Globus pallidus (tissue), 1 donor: ENCODE results near the gene CEP44.
A peak's percentile ranks its signal among the peaks of the same experiment; 100 is the strongest.
"Not testable (repeated sequence)": the region's sequence is repeated elsewhere in the genome, so short reads cannot be mapped to it uniquely, and the experiment has no call there.

ENCODE experiments used
- DNase-seq: peaks from one replicate; pipeline ENCODE4 v3.0.0-alpha.2; 2015; ENCODE audit warnings: low spot score

Gene CEP44

DNA sequence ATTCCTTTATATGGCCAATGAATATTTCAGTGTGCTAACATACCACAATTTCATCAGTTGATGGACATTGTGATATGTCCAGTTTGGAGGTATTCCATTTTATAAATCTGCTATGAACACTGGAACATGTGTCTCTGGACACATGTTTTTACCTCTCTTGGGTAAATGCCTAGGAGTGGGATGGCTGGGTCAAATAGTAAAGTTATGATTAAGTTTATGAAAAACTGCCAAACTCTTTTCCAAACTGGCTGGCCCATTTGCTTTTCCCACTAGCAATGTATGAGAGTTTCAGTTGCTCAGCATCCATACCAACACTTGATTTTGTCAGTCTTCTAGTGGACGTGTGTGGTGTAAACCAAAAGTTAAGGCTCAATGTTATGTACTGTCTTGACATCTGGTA lies 40.5 kb downstream of the CEP44 start:
- DNase-seq, result no peak

GRCh38 chr4:174324725-174325124 lies 41.0 kb downstream of the CEP44 start:
- no peak for DNase-seq

DNA sequence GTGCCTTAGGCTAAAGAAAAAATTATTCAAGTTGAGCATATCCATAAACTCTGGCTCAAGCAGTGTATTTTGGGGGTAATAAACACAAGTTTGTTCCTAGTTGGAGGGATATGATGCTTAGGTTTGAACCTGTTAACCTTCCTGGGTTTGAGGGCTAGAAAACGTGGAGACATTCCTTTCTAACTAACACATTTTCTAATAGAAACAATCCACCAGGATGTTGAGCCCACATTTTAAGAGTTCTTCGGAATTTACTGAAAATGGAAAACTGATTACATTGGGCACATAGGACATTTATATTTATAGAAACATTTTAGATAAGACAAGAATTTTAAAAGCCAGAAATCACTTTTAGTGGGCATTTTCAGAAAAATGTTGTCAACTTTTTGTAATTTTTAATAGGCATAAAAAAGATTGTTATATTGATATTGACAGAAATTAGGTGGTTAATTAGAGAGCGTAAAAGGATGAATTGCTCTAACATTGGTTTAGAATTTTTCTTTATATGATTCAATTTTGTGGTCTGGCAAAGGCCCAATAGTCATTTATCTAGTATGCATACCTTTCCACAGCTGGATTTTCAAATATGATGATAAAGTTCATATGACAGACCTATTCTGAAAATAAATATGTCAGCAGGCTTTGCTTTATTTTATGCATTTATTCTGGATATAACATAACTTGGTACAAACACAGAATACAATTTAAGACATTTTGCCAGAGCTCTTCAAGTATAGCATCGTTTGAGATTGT lies 49.2 kb downstream of the CEP44 start:
- DNase-seq, result no peak

- DNase-seq, result no peak
These were observed 50.9 kb downstream of the CEP44 start for GRCh38 chr4:174334628-174335027.

DNA sequence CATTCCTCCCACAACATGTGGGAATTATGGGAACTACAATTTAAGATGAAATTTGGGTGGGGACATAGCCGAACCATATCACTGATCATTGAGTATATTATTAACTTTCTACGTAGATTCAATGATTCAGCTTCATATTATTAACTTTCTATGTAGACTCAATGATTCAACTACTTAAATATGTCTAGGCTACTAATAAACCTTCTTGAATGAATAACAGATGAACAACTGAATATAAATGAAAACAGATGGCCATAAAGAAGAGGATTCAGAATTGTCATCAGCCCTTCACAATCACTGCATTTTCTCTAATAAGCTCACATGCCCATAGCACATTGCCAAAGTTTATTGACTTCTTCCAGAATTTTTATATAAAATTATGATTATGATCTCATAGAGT lies 57.0 kb downstream of the CEP44 start:
- DNase-seq, result no peak

DNA sequence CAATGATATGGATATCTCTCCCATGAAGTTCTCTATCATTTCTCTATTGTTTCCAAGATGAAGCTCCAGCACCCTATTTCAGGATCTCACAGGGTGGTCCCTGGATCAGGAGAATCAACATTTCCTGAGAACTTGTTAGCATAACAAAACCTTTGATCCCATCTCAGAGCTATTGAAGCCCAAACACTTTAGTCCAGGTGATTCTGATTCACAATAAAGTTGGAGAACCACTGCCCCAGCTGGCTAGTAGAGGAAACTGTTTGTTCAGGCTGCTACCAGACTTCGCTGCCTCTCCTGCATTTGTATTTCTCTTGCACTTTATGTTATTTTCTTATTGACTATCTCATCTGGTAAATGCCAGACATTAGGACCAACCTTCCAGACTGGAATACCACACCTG lies 65.4 kb downstream of the CEP44 start:
- DNase-seq, result no peak

DNA sequence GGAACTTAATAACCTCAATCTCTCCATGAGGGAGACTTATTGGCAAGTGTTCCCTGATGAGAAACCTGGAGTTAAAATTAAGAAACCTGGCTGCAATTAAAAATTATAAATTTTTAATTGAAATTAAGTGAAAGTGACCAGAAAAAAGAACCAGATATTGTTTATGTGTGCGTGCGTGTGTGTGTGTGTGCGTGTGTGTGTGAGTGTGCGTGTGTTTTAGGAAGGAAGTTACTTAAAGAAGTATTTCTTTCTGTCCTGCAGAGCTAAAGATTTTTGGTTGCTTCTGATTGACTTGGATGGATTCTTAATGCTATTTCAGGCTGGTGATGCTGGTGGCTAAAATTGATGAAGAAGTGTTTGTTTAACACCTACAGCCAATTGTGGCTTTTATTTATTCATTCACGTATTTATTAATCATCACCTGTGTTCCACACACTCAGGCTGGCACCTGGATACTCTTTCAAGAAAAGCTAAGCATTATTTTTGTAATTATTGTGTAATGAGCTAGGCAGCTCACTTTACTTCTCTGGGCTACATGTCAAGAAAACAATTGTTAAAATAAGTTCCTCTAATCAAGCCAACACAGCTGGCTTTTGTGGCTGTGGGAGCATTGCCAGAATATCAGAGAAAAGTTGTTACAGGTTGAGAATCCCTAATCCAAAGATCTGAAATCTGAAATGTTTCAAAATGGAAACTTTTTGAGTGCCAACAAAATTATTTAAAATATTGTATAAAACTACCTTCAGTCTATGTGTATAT lies 68.5 kb downstream of the CEP44 start:
- no peak for DNase-seq

- no peak for DNase-seq
These were observed 73.6 kb downstream of the CEP44 start for GRCh38 chr4:174357321-174357720.

DNA sequence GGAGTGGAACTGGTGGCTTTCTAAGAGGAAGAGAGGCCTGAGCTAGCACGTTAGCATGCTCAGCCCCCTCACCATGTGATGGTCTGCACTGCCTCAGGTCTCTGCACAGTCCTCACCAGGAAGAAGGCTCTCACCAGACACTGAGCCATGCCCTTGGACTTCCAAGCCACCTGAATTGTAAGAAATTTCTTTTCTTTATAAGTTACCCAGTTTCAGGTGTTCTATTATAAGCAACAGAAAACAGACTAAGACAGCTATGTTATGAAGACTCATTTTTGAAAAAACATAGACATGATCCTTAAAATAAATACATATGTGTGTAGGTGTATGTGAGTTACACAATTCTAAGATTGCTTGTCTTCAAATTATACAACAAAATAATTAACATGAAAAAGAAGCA lies 74.7 kb downstream of the CEP44 start:
- no peak for DNase-seq

DNA sequence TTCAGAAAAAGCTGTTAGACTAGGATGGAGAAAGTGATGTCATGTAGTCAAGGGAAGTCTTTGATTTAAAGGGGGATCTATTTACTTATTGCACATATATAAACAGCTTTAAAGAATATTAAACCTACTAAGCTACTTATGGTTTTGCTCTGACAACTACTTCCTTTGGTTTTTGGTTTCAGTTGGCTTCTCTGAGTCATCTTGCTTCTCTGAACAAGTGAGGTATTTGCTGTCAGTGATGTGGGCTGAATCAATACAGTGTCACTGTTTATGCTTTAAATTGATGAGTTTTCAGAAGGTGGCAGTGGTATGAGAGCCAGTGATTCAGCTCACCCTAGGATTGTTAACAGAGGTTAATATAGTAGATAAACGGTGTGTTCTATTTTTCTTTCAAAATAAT lies 75.1 kb downstream of the CEP44 start:
- DNase-seq, result no peak

- no peak for DNase-seq
These were observed 78.6 kb downstream of the CEP44 start for GRCh38 chr4:174362340-174362739.

GRCh38 chr4:174363782-174364181 lies 80.1 kb downstream of the CEP44 start:
- not testable (repeated sequence) for DNase-seq

DNA sequence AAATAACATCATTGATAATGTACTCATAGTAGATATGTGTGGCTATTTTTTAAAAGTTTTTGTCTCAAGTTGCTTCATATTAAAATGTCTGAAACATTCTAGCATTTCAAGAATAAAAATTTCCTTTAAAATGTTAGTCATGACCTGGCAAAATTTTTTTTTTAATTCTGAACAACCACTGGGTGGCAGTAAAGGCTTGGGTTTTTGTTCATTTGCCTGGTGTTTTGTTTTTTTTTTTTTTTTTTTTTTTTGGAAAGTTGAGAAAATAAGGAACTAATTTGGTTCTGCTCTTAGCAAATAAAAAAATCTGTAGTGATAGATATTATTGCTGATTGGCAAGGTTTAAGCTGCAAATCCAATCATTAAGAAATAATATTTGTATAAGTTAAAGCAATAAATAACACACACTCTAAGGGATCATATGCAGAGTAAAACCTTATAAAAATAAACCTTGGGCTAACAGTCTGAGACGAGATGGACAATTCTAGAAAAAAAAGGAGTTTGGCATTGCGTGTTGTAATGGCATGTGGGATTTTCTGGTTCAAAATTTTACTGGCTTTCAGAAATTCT lies 81.4 kb downstream of the CEP44 start:
- peak; percentile 20 for DNase-seq

DNA sequence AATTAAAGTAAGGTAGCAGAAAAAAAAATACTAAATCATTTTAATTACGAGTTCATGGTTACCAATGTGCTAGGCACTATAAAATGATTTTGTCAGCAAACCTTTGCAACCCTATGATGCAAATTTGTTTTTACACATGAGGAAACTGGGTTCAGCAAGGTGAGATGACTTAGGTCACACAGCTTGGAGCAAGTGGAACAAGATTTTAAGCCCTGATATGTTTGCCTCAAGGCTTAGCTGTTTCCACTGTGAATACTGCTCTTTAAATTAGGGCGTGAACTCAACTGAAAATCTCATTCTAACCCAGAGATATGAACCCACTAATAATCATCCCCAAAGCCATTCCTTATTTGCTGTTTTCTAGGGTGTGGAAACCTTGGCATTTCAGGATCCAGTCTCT lies 86.3 kb downstream of the CEP44 start:
- DNase-seq, result no peak

GRCh38 chr4:174373821-174374220 lies 90.1 kb downstream of the CEP44 start:
- DNase-seq, result no peak

- DNase-seq, result no peak
These were observed 91.7 kb downstream of the CEP44 start for GRCh38 chr4:174375422-174375821.

GRCh38 chr4:174377613-174378012 lies 93.9 kb downstream of the CEP44 start:
- DNase-seq, result no peak

GRCh38 chr4:174378951-174379350 lies 95.2 kb downstream of the CEP44 start:
- DNase-seq, result no peak

- DNase-seq, result not testable (repeated sequence)
These were observed 96.5 kb downstream of the CEP44 start for GRCh38 chr4:174380206-174380605.

GRCh38 chr4:174380699-174381439 lies 97.2 kb downstream of the CEP44 start:
- DNase-seq, result no peak

DNA sequence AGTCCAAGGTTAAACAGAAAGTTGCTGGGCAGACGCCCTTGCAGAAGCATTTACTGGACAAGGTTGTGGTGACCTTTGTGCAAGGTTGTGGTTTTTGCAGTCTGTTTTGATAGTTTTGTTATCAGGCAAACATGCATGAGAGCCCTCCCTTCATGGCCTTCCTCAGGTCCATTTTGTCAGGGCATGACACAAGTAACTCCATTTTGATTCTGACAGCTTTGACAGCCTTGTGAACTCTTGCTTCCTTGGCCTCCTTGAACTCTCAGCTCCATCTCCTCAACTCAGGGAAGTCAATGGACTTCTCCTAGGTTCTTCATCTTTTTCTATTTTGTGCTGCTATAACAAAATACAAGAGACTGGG lies 97.7 kb downstream of the CEP44 start:
- DNase-seq, result no peak
